ENCODE results near the gene ST8SIA6.
A peak's percentile ranks its signal among the peaks of the same experiment; 100 is the strongest.

The ST8SIA6 gene

GRCh38 chr10:17475661-17476060 is 21.3 kb upstream of the ST8SIA6 start:
- ATAC-seq = no peak
- no peak for TF ChIP-seq ZNF70 (CRISPR knock-in tag; IDR thresholded peaks at IDR 0.05)
- no peak for TF ChIP-seq BACH2 (CRISPR knock-in tag; IDR thresholded peaks at IDR 0.05; ENCODE audit: borderline replicate concordance)
- no peak for TF ChIP-seq TOX (CRISPR knock-in tag; IDR thresholded peaks at IDR 0.05; ENCODE audit: borderline replicate concordance)
- no peak for TF ChIP-seq ZNF565 (CRISPR knock-in tag; conservative IDR thresholded peaks at IDR 0.05; ENCODE audit: low read depth)
- no peak for TF ChIP-seq OSR1 (CRISPR knock-in tag; IDR thresholded peaks at IDR 0.05)
- TF ChIP-seq ZFP3 (CRISPR knock-in tag; IDR thresholded peaks at IDR 0.05) = no peak
- TF ChIP-seq CSRNP3 (CRISPR knock-in tag; IDR thresholded peaks at IDR 0.05) = no peak
- TF ChIP-seq GLIS3 (CRISPR knock-in tag; IDR thresholded peaks at IDR 0.05) = no peak
- no peak for TF ChIP-seq CREB5 (CRISPR knock-in tag; IDR thresholded peaks at IDR 0.05; ENCODE audit: low read depth)
- TF ChIP-seq ESRRG (CRISPR knock-in tag; IDR thresholded peaks at IDR 0.05) = no peak
- no peak for TF ChIP-seq ARNTL (CRISPR knock-in tag; IDR thresholded peaks at IDR 0.05; ENCODE audit: borderline replicate concordance, low read depth)
- TF ChIP-seq RARB (CRISPR knock-in tag; IDR thresholded peaks at IDR 0.05) = no peak
- no peak for TF ChIP-seq PATZ1 (CRISPR knock-in tag; IDR thresholded peaks at IDR 0.05; ENCODE audit: borderline replicate concordance)
- no peak for TF ChIP-seq ZFP30 (CRISPR knock-in tag; IDR thresholded peaks at IDR 0.05)

- peak; percentile 39; the same call in 2 of the 3 replicates for ATAC-seq
- TF ChIP-seq ZNF565 (CRISPR knock-in tag; conservative IDR thresholded peaks at IDR 0.05; ENCODE audit: low read depth) (no peak), POU6F1 (CRISPR knock-in tag; IDR thresholded peaks at IDR 0.05; ENCODE audit: borderline replicate concordance, low read depth) (no peak), SNAI2 (CRISPR knock-in tag; IDR thresholded peaks at IDR 0.05) (no peak)
These were observed 20.4 kb upstream of the ST8SIA6 start for GRCh38 chr10:17474595-17475323.

GRCh38 chr10:17473228-17473950 is 19.0 kb upstream of the ST8SIA6 start:
- TF ChIP-seq ZFP30 (CRISPR knock-in tag; IDR thresholded peaks at IDR 0.05) (no peak), ZNF70 (CRISPR knock-in tag; IDR thresholded peaks at IDR 0.05) (no peak), CREB5 (CRISPR knock-in tag; IDR thresholded peaks at IDR 0.05; ENCODE audit: low read depth) (no peak)
- ATAC-seq = no peak

- ATAC-seq = no peak
- no peak for TF ChIP-seq ISL1 (CRISPR knock-in tag; IDR thresholded peaks at IDR 0.05)
- TF ChIP-seq SNAI2 (CRISPR knock-in tag; IDR thresholded peaks at IDR 0.05) = no peak
These were observed 18.3 kb upstream of the ST8SIA6 start for GRCh38 chr10:17472481-17473227.
